Anterior cingulate cortex (tissue), 58 donors: ENCODE data around the gene ARHGAP22.

ENCODE experiments used
- DNase-seq, 58 donors: peaks; one replicate each; lab custom pipeline; 2025; lab: John Stamatoyannopoulos, UW

ARHGAP22 gene

DNA sequence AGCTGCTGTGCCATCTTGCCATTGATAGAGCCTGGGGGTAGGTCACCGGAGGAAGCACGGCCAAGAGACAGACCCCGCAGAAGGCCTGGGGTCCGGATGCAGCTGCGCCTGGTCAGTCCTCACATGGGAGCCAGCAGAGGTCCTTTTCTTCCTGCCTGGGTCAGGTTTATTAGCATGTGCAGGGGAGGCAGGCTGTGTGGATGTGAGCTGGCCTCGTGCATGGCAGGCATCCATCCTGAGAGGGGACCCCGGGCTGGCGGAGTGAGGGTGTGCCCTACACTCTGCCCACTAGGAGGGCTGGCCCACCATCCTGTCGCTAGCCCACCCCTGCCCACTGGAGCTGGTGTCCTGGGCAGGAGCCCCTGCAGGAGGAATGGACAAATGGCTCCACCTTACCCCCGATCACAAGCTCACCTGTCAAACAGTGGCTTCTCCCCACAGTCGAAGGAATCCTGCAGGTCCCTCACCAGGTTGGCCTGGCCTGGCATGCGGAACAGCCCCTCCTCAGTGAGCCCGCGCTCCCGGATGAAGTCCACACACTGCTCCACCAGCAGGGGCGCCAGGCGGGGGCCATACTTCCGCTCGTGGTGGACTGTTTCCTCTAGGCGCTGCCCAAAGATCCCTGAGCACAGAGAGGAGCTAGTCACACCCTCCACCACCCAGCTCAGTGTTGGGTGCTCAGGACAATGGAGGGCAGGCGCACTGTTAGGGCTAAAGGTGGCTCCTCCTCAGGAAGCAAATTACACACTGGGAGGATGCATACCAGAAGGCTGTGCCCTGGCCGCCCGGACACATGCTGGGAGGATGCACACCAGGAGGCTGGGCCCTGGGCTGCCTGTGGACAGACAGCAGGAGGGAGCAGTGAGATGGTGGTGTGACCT is 145.4 kb downstream of the ARHGAP22 start:
- no peak for DNase-seq

DNA sequence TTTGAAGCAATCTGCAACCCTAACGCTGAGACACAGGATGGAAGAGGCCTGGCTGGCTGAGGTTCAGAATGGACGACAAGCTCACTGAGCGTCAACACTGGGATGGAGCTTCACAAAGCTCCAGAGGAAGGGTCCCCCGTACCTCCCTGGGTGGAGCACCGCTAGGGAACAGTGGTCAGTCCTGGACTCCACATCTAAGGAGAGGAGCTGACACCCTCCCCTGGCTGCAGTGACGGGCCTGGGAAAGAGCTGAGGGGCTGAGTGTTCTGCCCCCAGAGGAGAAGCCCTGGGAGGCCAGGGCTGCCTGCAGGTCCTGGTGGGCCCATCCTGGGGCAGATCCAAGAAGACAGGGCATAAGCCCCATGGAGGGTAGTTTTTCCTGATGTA is 146.2 kb downstream of the ARHGAP22 start:
- no peak for DNase-seq

DNA sequence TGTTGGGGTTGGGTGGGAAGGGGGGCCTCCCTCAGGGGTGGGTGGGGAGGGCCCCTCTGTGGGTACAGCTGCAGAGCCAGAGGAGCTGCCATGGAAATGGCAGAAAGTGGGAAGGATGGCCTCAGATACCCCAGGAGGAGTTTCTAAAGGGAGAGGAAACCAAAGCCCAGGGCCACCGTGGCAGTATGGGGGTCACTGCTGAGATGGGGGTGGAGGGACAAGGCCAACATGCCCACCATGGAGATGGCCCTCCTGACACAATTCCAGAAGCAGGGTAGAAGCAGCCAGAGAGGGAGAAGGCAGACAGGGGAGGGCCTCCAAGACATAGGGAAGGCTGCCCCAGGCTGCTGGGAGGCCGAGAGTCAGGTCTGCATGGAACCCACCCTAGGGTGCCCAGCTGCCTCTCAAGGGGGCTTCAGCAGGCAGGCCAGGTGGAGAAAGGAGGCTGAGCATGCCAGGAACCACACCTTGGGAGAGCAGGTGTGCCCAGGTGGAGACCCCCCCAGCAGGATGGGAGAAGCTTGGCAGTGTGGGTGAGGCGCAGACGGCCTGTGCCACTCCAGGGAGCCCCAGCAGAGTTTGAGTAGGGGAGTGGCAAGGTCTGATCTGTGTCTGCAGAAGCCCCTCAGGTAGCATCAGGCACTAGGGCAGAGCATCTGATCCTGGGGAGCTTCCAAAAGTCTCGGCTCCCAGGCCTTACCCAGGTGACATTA is 146.8 kb downstream of the ARHGAP22 start:
- no peak for DNase-seq

DNA sequence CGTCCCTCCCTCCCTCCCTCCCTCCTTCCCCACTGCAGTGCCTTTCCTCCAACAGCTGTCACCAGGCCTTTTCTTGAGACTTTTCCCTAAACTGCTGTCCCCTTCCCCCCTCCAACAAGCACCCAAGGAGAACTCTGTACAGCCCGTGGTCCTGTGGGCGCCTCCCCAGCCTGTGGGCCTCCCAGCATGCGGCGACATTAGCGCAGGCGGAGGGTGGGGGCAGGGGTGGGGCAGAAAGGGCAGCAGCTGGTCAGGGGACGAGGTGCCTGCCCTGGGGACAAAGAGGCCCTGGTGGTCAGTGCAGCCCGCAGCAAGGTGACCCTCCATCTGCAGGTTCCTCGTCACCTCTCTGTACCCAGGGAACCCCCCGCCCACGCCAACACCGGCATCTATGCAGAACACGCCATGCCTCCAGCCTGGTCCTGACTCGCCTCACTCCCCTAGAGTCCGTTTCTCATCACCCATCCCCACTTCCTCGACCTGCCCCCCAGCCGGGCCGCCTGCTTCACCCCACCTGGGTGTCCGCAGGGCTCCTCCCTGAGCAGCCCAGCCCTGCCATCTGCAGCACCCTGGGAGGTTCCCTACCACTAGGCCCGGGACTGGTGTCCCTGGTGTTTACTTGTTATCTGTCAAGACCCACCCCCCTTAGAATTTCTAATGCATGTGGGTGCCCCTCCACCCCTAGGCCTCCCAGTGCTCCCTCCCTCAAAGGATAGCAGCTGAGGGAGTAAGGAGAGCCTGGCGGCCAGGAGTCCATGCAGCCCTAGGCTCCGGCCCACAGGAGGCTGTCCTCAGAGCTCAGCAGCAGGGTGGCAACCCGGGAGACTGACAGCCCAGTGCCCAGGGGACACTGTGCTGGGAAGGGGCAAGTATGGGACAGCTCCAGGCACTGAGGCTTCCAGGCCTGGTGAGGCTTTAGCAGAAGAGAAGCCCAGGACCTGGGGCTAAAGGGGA is 147.8 kb downstream of the ARHGAP22 start:
- DNase-seq: no peak

DNA sequence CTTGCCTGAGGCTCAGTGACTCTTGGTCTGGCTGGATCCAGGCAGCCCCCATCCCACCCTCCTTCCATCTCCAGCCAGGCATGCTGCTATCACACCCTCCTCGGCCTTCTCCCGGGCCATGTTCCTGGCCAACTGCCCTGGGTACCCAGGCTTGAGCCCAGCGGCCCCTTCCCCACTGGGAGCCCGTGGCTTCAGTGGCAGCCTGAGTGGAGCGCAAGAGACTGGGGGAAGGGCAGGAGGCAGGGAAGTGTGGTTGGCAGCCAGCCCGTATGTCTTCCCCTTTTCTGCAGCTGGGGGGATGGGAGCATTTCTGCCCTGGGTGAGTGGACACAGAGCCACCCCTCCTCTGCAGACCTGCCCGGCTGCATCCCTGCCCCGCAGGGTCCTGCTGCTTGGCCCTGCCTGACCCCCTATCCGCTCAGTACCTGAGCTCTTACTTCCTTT is 148.5 kb downstream of the ARHGAP22 start:
- DNase-seq: peak in 27 of 58 donors; percentile 15 to 65 (median 37)

DNA sequence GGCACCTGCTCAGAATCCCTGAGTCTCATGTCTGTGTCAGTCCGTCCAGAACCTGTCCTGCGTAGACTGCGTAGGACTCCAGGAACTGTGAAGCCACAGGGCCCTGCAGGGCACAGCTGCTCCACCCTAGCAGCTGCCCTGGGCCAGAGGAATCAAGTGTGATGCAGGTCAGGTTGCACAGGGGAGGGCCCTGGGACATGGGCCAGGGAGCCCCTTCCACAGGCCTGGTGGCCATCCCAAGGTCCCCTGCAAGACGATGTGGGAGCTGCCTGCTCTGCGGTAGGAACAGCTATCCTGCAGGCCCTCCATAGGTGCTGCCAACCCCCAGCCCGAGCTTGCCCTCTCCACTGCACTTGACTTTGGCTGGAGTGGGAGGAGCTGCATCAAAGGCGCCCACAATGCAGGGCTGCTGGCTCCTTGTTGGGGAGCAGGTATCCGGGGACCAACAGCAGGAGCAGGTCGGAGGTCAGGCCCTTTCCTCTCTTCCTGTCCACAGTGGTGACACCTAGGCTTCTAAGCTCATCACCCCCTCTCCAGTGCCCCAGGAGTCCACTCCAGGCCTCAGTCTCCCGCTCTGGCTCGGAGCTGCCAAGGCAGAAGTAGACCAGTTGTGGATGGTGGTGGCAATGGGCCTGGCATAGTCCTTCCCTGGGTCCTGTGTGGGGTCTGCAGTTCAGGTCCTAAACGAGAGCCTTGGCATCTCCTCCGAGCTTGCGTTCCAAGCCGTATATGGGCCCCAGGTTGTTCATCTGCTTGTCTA is 149.3 kb downstream of the ARHGAP22 start:
- DNase-seq: no peak

DNA sequence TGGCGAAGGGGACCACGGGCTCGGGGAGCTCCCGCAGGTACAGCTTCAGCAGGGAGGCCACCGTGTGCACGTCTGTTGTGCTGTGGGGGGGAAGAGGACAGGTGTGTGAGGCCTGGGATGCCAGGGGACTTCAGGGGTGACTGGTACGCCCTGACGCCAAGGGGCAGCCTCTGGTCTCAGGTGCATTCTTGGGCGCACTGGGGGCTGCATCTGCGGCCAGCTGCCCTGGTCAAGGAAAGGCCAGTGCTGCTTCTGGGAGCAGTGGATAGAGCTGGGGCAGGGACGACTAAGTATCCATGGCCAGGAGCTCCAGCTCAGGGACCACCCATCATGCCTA is 149.8 kb downstream of the ARHGAP22 start:
- DNase-seq: no peak

DNA sequence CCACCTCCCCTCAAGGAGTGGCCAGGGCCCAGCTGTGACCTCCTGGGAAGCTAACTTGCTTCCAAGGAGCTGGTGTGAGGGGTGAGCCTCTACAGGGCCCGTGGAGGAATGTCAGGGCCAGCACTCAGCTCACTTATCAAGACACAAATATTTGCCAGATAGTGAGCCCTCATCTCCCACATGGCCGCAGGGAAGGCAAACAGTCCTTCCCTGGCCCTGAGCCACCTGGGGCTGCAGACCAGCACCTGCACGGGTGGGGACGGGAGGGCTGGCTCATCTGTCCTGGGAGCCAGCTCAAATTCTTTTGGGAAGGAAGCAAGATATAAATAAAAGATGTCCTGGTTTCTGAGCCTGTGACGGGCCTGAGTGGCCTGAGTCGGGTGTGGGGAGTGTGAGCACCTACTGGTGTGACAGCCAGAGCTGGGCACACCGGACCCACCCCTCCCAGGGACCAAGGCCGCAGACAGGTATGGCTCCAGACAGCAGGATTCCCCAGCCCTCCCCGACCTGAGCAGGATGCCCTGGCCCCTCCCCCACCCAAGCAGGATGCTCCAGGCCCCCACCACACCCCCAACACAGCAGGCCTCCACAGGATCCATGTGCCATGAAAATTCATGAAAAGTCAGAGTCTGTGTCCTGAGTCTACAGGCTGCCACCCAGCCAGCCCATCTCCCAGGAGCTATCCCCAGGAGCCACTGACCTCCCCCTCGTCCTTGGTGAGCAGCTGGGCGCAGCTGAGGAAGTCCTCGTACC is 150.4 kb downstream of the ARHGAP22 start:
- no peak for DNase-seq

DNA sequence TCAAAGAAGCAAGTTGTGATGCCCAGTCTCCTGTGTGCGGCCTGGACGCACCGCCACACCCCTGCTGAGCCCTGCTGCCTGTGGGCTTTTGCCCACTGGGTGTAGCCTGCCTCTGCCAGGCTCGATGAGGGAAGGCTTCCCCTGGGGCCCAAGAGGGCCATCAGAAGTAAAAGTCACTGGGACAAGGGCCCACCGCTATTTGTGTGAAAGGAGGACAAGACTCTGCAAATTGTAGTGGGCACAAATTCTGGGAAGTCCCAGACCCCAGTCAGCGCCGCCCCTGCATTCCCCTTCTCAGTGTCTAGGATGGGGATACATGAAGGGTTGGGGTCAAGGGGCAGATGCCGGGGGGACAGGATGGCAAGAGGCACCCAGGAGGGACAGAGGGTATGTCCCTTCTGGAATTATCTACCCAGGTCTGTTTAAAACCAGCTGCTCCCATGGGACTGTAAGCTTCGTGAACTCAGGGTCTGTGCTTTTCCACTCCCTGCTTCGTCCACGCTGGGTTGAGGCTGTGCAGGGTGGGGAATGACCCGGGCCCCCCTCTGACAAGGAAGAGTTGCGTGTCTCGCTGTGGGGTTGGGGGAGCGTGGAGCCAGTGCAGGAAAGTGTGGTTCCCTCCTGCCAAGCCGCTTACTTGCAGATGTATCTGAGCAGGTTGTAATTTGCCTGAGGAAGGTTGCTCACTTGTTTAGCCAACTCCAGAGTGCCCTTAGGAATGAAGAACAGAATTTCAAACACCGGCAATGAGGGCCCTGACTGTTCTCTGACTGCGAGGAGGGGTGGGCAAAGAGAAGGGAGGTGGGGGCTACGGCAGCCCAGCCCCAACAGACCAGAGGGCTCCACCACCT is 151.2 kb downstream of the ARHGAP22 start:
- no peak for DNase-seq

DNA sequence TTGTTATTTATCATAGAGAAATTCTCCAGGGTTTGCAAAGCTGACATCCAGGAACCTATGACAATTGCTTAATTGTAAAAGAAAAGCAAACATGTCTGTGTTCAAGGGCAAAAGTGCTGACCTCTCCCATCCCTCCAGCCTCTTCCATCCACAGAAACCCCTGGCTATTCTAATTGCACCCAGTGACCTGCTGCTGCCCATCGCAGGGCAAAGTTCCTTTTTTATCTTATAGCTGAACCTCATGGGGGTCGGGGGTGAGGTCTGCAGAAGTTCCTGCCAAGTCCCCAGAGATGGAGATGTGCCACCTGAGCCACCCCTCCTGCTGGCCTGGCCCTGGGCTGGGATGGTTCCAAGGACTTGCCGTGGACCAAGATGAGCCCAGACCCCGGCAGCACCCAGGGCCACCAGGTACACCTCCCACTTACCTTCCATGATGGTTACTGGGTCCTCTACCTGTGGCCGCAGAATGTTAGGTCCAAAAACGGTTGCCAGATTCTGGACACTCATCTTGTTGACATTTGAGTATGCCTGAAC is 151.9 kb downstream of the ARHGAP22 start:
- DNase-seq: no peak

DNA sequence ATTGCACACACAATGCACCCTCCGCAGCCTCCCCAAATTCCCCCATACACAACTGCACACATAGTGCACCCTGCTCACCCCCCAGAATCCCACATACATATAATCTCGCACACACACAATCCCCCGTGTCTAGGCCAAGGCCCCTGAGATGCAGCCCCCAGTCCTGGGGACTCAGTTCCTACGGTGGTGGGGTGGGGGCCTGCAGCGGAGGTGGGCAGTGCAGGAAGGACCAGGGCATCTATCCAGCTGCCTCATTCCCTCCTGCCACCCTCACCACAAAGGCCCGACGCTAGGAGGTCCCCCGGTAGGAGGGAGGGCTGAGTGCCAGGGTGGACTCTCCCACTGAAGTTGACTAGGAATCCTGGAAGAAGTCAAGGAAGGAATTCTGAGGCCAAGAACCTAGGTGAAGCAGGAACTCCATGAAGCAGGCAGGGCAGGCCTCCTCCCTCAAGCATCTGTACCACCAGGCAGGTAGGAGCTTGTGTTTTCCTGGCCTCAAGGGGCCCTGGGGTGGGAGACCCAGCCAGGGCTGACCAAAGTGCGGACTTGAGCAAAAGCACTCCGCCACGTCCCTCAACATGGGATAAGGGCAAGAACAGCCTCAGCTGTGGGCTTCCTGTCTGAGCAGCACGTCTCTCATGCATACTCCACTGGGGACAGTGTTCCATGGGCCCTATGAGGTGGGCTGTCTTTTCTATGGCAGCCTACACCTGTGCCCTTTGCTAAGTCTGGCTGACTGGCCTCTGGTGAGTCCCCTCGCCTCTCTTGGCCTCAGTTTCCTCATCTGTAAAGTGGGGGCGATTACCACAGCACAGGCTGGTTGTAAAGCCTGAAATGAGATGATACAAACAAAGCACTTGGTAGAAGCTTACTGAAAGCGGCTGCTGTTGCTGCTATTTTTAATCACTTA is 152.6 kb downstream of the ARHGAP22 start:
- DNase-seq: no peak

DNA sequence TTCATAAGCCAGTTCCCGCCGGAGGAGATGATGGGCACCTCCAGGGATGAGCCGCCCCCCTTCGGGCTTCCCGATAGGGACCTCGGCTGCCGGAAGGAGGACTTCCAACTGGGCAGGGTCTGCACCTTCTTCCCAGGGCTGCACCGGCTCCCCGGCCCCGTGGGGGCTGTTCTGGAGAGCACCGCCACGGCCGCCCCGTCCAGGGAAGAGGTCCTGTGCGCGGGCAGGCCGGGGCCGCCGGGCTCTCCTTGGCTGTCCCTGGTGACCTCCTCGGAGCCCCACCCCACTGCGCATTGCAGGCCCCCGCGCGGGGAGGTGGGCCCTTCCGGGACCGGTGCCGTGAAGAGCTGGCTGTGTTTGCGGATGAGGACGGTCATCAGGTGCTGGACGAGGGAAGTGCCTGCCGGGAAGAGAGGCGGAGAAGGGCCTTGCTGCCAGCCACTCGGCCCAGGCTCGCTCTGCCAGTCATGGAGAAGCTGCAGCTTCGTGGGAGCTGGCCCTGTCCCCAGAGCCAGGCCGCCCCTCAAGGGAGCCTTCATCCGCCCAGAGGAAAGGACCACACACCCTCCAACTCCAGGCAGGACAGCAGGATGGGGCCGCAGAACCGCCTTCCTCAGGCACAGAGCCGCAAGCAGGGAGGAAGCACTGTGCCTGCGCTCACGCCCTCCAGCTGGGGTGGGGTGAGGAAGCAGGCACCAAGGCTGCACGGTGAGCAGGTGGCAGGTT is 154.0 kb downstream of the ARHGAP22 start:
- no peak for DNase-seq

DNA sequence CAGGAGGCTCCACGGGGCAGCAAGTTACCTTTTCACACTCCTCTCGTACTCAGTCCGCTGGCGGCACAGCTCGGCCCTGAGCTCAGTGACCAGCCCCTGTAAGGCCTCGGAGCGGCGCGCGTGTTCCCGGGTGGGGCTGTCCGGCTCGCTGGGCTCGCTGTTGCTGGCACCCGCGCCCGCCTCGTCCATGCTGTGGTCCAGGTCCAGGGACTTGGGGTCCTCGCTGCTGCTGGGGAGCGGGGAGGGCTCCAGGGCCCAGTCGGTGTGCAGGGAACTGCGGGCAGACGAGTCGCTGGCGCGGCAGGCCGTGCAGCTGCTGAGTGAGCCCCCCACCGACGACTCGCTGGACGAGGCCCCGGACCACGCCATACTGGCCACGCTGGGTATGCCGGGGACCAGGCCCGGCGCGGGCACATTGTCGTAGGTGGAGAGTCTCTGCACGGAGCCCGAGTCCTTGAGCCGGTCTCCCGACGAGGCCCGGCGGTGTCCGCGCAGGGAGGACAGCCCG is 154.6 kb downstream of the ARHGAP22 start:
- no peak for DNase-seq

DNA sequence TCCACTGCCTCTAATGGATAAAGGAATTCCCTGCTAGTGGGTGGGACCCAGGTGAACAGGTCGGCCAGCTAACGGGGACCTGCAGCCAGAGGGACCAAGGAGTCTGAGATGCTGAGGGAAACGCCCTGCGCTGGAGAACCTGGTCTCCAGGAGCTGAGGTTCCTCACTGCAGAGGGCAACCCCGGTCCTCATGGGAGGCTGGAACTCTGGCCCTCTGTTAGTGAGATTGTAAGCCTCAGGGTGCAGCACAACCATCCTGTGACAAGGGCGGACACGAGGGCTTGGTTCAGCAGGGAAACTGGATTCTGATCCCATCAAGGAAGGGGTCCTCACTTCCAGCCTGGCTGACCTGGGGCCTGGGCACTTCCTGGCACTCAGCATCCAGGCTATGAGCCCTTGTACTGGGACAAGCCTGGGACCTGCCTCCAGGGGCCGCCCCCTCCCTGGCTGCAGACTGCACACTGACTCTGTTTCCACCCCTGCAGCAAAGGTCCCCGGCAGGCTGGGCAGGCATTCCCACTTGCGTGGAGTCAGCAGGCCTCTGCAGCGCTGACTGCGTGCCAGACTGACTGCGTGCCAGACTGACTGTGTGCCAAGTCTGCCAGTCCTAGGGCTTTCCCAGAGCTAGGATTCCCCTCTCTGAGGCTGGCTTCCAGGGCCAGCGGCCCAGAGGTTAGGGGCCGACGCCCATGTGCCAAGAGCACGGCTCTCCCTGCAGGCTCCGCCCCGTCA is 155.2 kb downstream of the ARHGAP22 start:
- peak in 45 of 58 donors; percentile 28 to 79 (median 54) for DNase-seq

DNA sequence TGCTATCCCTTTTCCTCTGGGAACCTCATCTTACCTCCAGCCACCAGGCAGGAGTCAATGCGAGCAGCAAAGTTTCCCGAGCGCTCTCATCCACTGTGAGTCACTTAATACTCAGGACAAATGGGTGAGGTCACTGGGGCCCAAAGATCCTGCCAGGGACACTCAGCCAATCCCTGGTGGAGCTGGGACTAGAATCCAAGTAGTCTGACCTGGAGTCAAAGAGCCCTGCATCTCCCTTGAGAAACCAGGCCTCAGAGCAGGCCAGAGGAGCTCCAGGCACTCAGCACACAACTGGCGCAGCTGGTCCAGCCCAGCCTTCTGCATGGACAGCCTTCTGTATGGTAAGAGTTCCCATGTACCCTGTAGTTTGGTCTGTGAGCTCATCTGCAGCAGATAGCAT is 156.1 kb downstream of the ARHGAP22 start:
- no peak for DNase-seq
